Activated naive CD4-positive, alpha-beta T cell treated with anti-CD3 and anti-CD28 coated beads, Interleukin-2, amount 10 ng/mL, durations not matched to agents 7 days and 5 days (primary cell): ENCODE measurements around the gene SCMH1.
"Not testable (repeated sequence)": the region's sequence is repeated elsewhere in the genome, so short reads cannot be mapped to it uniquely, and the experiment has no call there.

ENCODE experiments used
- CTCF ChIA-PET: fragments of 350-600 bp; sonication (Branson Sonifier 250); formaldehyde crosslinking; loops from one replicate; lab custom pipeline; 2021; ENCODE audit warnings: antibody characterized with exemption; lab: Charles Lee
- DNase-seq: peaks from one replicate; pipeline ENCODE4 v3.0.0-alpha.2; 2020
- H3K27ac Mint-ChIP-seq: one replicate; pipeline ENCODE4 v1.8.0; 2021; ENCODE audit warnings: mild to moderate bottlenecking, moderate library complexity, mixed read lengths
- H3K27me3 Mint-ChIP-seq: one replicate; pipeline ENCODE4 v1.8.0; 2021; ENCODE audit warnings: mild to moderate bottlenecking, mixed read lengths
- H3K36me3 Mint-ChIP-seq: one replicate; pipeline ENCODE4 v1.8.0; 2021; ENCODE audit warnings: mixed read lengths
- H3K4me1 Mint-ChIP-seq: one replicate; pipeline ENCODE4 v1.8.0; 2021; ENCODE audit warnings: mixed read lengths
- H3K4me3 Mint-ChIP-seq: one replicate; pipeline ENCODE4 v1.8.0; 2021; ENCODE audit warnings: mild to moderate bottlenecking, moderate library complexity, mixed read lengths
- H3K9me3 Mint-ChIP-seq: one replicate; pipeline ENCODE4 v1.8.0; 2021; ENCODE audit warnings: mixed read lengths

The SCMH1 gene

GRCh38 chr1:41274752-41275545 is 32.8 kb upstream of the SCMH1 start:
- CTCF ChIA-PET, result no interaction called here
- no peaks in the 10 kb centered on the region for H3K9me3 Mint-ChIP-seq
- no peaks in the 10 kb centered on the region for H3K36me3 Mint-ChIP-seq
- no peak overlapping the region for H3K4me3 Mint-ChIP-seq
- no peak overlapping the region for H3K27ac Mint-ChIP-seq
- H3K27me3 Mint-ChIP-seq, result peaks cover 44% of the 10 kb centered on the region
- H3K4me1 Mint-ChIP-seq, result no peaks in the 10 kb centered on the region
- no peak for DNase-seq

GRCh38 chr1:41272601-41273000 is 30.5 kb upstream of the SCMH1 start:
- no peak for DNase-seq
- Mint-ChIP-seq H3K9me3 (no peaks in the 10 kb centered on the region), H3K4me3 (no peak overlapping the region), H3K27me3 (peaks cover 44% of the 10 kb centered on the region), H3K4me1 (no peaks in the 10 kb centered on the region), H3K36me3 (no peaks in the 10 kb centered on the region), H3K27ac (no peak overlapping the region)
- CTCF ChIA-PET, result no interaction called here

GRCh38 chr1:41268154-41268770 is 26.2 kb upstream of the SCMH1 start:
- Mint-ChIP-seq H3K4me1 (no peaks in the 10 kb centered on the region), H3K27ac (no peak overlapping the region), H3K9me3 (no peaks in the 10 kb centered on the region), H3K27me3 (peaks cover 28% of the 10 kb centered on the region), H3K4me3 (no peak overlapping the region), H3K36me3 (no peaks in the 10 kb centered on the region)
- CTCF ChIA-PET, result interaction anchor here (0.8 to 2.0 kb wide), 4 partner anchors 14 to 150 kb away, joined by 4 to 11 read pairs (median 8); no protein-coding TSS in a partner anchor
- peak; percentile 74 for DNase-seq

DNA sequence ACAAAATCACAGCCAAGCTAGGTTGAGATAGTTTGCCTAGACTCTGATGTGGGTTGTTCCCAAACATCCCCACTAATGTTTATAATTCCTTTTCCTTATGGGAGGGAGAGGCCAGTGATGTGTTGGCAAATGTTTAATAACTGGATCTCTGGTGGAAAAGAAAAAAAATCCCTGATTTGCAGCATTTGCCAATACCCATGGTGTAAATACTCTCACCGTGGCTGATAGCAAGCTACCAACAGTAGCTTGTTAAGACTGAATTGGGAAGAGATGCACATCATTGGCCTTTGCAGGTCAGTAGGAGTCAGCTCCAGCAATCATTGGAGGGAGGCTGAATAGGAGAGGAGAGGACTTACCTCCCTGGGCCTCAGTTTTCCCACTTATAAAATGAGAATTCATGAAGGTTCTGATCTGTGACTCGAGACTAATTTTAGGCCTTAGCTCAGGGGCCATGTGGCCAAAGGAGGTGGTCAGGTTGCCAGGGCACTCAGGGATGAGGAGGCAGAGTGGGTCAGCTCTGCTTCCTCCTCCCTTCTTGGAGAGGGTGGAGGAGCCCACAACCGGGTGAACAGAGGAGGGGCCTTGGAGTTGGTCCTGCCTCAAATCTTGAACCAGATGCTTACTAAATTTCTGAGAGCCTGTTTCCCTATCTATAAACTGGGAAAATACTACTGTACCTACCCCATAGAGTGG is 20.0 kb upstream of the SCMH1 start:
- H3K4me3 Mint-ChIP-seq, result no peak overlapping the region
- H3K27me3 Mint-ChIP-seq, result peaks cover 5% of the 10 kb centered on the region
- H3K36me3 Mint-ChIP-seq, result no peaks in the 10 kb centered on the region
- H3K27ac Mint-ChIP-seq, result no peak overlapping the region
- no peaks in the 10 kb centered on the region for H3K4me1 Mint-ChIP-seq
- CTCF ChIA-PET, result interaction anchor here (1.2 to 1.4 kb wide), 3 partner anchors 21 to 171 kb away, joined by 3 read pairs; no protein-coding TSS in a partner anchor
- H3K9me3 Mint-ChIP-seq, result no peaks in the 10 kb centered on the region
- DNase-seq, result no peak

- Mint-ChIP-seq H3K36me3 (no peaks in the 10 kb centered on the region), H3K9me3 (no peaks in the 10 kb centered on the region), H3K4me3 (no peak overlapping the region), H3K4me1 (no peaks in the 10 kb centered on the region), H3K27me3 (peaks cover 17% of the 10 kb centered on the region), H3K27ac (no peak overlapping the region)
- CTCF ChIA-PET, result interaction anchor here (1.2 to 1.3 kb wide), 2 partner anchors 22 to 157 kb away, joined by 3 read pairs; no protein-coding TSS in a partner anchor
- DNase-seq, result no peak
These were observed 18.7 kb upstream of the SCMH1 start for GRCh38 chr1:41260768-41261167.

DNA sequence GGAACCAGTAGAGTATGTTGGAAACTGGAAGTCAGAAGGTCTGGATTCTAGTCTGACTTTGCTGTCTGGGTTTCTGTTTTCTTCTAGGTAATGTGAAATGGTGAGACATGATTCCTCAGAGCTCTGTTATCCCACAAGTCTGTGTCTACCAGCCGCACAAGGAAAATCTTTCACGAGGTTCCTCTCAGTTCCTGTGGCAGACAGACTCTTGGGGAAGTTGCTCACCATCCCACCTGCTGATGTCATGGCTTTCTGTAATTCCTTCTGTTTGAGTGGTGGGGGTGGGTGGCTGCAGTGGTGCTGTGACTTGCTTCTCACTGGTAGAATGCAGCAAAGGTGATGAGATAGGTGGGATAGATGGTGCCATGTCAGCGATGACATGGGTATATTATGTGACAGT is 17.1 kb upstream of the SCMH1 start:
- Mint-ChIP-seq H3K4me1 (no peaks in the 10 kb centered on the region), H3K36me3 (peaks cover 2% of the 10 kb centered on the region), H3K27me3 (peaks cover 25% of the 10 kb centered on the region), H3K27ac (no peak overlapping the region), H3K9me3 (peaks cover 5% of the 10 kb centered on the region), H3K4me3 (no peak overlapping the region)
- CTCF ChIA-PET, result no interaction called here
- no peak for DNase-seq

DNA sequence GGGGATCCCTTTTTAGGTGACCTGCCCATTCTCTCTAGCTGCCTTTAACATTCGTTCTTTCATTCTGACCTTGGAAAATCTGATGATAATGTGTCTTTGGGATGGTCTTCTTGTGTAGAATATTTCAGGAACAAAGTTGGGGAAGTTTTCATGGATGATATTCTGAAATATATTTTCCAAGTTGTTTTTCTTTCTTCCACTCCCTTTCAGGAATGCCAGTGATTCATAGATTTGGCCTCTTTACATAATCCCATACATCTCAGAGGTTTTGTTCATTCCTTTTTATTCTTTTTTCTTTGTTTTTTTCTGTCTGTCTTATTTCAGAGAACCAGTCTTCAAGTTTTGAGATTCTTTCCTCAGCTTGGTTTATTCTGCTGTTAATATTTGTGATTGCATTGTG is 13.9 kb upstream of the SCMH1 start:
- Mint-ChIP-seq H3K9me3 (peaks cover 5% of the 10 kb centered on the region), H3K36me3 (peaks cover 2% of the 10 kb centered on the region), H3K4me1 (no peaks in the 10 kb centered on the region), H3K27me3 (peaks cover 40% of the 10 kb centered on the region), H3K27ac (no peak overlapping the region), H3K4me3 (no peak overlapping the region)
- DNase-seq, result no peak
- CTCF ChIA-PET, result interaction anchor here (1.0 to 1.4 kb wide), 2 partner anchors 10 to 12 kb away, joined by 3 read pairs; no protein-coding TSS in a partner anchor

GRCh38 chr1:41251120-41251519 is 9.0 kb upstream of the SCMH1 start:
- H3K27me3 Mint-ChIP-seq, result peaks cover 29% of the 10 kb centered on the region
- not testable (repeated sequence) for H3K9me3 Mint-ChIP-seq
- CTCF ChIA-PET, result interaction anchor here (1.0 kb wide), 1 partner anchor 181 kb away, joined by 3 read pairs; no protein-coding TSS in a partner anchor

GRCh38 chr1:41249319-41249718 is 7.2 kb upstream of the SCMH1 start:
- Mint-ChIP-seq H3K27me3 (peaks cover 23% of the 10 kb centered on the region), H3K36me3 (no peaks in the 10 kb centered on the region), H3K4me3 (no peak overlapping the region), H3K9me3 (no peaks in the 10 kb centered on the region), H3K4me1 (peaks cover 16% of the 10 kb centered on the region), H3K27ac (no peak overlapping the region)
- CTCF ChIA-PET, result no interaction called here
- no peak for DNase-seq

More at GRCh38 chr1:41251120-41251519, 9.0 kb upstream of the SCMH1 start:
- DNase-seq, H3K27ac Mint-ChIP-seq, H3K4me3 Mint-ChIP-seq, H3K4me1 Mint-ChIP-seq, H3K36me3 Mint-ChIP-seq: not testable (repeated sequence)

DNA sequence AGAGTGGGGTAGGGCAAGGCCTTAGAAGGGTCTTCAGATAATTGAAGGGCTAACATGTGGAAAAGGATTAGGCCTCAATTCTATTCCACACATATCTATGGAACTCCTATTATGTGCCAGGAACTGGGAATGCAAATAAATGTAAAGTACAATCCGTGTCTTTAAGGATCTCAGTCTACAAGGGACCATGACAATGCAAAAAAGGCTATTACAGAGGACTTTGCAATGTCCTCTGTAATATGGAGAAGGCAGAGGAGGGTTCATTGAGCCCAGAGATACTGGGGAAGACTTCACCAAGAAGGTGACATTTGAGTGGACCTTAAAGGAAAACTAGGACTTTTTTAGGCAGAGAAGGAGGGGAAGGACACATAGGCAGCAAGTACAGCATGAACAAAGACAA is 4.5 kb upstream of the SCMH1 start:
- CTCF ChIA-PET, result no interaction called here
- H3K27ac Mint-ChIP-seq, result no peak overlapping the region
- peaks cover 8% of the 10 kb centered on the region for H3K27me3 Mint-ChIP-seq
- H3K4me1 Mint-ChIP-seq, result peaks cover 30% of the 10 kb centered on the region
- H3K4me3 Mint-ChIP-seq, result no peak overlapping the region
- no peak for DNase-seq
- H3K36me3 Mint-ChIP-seq, result no peaks in the 10 kb centered on the region
- no peaks in the 10 kb centered on the region for H3K9me3 Mint-ChIP-seq

DNA sequence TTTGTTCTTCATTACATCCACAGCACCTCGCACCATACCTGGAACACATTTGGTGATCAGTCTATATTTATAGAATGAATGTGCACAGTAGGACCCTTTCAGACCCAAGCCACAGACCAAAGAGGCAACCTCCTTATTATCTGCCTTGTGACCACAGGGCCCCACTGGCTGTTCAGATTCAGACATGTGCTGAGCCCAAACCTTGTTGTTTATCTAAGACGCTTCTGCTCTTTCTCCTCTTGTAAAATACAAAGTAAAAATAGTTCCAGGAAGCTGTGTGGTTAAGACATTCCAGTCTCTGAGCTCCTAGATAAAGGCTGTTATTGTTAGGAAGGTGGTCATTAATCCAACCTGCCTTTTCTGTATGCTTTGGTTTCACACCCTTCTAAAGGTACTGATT is 3.6 kb upstream of the SCMH1 start:
- Mint-ChIP-seq H3K9me3 (no peaks in the 10 kb centered on the region), H3K36me3 (no peaks in the 10 kb centered on the region), H3K4me3 (no peak overlapping the region), H3K27ac (no peak overlapping the region), H3K27me3 (peaks cover 7% of the 10 kb centered on the region), H3K4me1 (peaks cover 35% of the 10 kb centered on the region)
- CTCF ChIA-PET, result no interaction called here
- no peak for DNase-seq

DNA sequence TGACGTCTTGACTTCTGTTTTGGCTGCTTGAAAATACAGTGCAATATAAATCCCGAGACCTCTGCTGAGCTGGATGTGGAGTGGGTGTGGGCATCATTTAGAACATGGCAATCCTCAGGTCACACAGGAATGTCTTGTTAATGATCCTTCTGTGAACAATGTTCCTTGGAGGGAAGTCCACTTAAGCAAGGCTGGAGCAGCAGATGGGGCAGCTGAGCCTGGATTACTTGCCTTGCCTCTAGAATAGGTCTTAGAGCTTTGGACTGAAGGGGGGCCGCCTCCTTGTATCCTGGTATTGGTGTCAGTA is 926 bp upstream of the SCMH1 start:
- H3K4me1 Mint-ChIP-seq, result peaks cover 43% of the 10 kb centered on the region
- no peaks in the 10 kb centered on the region for H3K36me3 Mint-ChIP-seq
- DNase-seq, result no peak
- peak overlapping the region; percentile 75 for H3K4me3 Mint-ChIP-seq
- no peak overlapping the region for H3K27ac Mint-ChIP-seq
- peaks cover 4% of the 10 kb centered on the region for H3K27me3 Mint-ChIP-seq
- H3K9me3 Mint-ChIP-seq, result no peaks in the 10 kb centered on the region
- CTCF ChIA-PET, result no interaction called here

DNA sequence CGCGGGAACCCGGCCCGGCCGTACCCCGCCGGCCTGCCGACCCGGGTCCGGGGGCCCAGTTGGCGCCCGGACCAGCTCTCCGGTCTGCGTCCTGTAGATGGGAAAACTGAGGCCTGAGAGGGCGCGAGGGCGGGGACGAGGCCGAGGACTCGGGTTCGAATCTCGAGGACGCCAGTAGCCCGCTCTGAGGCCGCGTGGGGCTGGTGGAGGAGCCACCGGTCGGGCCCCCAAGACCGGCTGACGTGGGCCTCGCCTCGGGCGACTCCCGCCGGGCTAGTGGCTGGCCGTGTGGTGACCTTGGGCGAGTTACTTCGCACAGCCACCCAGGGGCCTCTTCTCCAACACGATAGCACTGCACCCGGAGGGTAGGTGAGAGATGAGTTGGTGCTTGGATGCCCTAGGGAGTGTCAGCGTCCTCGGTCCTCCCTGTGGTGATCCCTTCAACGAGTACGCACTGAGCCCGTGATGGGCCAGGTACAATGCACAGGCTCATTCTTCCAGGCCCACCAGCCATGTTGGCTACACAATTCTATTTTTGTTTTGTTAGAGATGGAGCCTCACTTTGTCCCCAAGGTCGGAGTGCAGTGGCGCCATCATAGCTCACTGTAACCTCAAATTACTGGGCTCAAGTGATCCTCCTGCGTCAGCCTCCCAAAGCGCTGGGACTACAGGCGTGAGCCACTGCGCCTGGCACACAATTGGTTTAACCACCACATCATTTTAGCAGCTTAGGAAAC is 404 bp upstream of the SCMH1 start:
- H3K27ac Mint-ChIP-seq, result no peak overlapping the region
- CTCF ChIA-PET, result no interaction called here
- DNase-seq, result peak; percentile 32
- peaks cover 4% of the 10 kb centered on the region for H3K27me3 Mint-ChIP-seq
- H3K4me3 Mint-ChIP-seq, result peak overlapping the region; percentile 75
- peaks cover 43% of the 10 kb centered on the region for H3K4me1 Mint-ChIP-seq
- no peaks in the 10 kb centered on the region for H3K9me3 Mint-ChIP-seq
- H3K36me3 Mint-ChIP-seq, result no peaks in the 10 kb centered on the region

DNA sequence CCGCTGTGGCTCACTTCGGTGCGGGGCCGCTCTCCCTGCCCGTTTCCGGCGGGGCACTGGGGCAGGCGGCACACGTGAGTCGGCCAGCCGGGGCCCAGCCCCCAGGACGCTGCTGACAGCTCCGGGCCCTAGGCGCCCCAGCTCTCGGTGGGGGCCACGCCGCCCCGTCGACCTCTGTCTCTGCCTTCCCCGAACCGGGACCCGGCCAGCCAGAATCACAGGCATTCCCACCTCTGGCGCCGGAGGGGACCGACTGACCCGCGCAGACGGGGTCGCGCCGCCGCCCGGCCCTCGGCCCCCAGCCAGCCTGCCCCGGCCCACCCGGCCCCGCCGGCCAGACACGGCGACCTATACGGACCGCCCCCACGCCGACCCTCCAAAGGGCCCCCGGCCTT is 755 bp downstream of the SCMH1 start:
- Mint-ChIP-seq H3K27ac (peak overlapping the region; percentile 40), H3K4me3 (peak overlapping the region; percentile 74), H3K27me3 (peaks cover 4% of the 10 kb centered on the region), H3K4me1 (peaks cover 43% of the 10 kb centered on the region), H3K9me3 (no peaks in the 10 kb centered on the region), H3K36me3 (no peaks in the 10 kb centered on the region)
- CTCF ChIA-PET, result interaction anchor here (1.0 kb wide), 1 partner anchor 118 kb away, joined by 4 read pairs; no protein-coding TSS in a partner anchor
- DNase-seq, result peak; percentile 51
